Neutrophil (primary cell): ENCODE measurements around the gene PLA2R1.

ENCODE experiments used
- H3K27ac ChIP-seq: fragments of 200-600 bp; sonication (generic); 2 replicates; pipeline ENCODE4 v1.5.1; 2016; ENCODE audit warnings: mild to moderate bottlenecking, moderate library complexity
- H3K27me3 ChIP-seq: fragments of 200-600 bp; sonication (generic); 2 replicates; pipeline ENCODE4 v1.6.0; 2016; ENCODE audit warnings: mild to moderate bottlenecking
- H3K36me3 ChIP-seq: fragments of 200-600 bp; sonication (generic); 2 replicates; pipeline ENCODE4 v1.5.1; 2017
- H3K4me1 ChIP-seq, 2 experiments: fragments of 200-600 bp in 1 of 2; sonication (generic) in 1 of 2; 1 replicate in 1 of 2; 2 replicates in 1 of 2; pipeline versions ENCODE4 v1.5.1 to v1.6.1; 2013 to 2016; ENCODE audit warnings: low read depth in 1 of 2, low read length in 1 of 2, mild to moderate bottlenecking in 1 of 2, moderate library complexity in 1 of 2; ENCODE audit not compliant: control insufficient read depth in 1 of 2, insufficient read depth in 1 of 2
- H3K4me3 ChIP-seq, 2 experiments: fragments of 200-600 bp in 1 of 2; sonication (generic) in 1 of 2; 1 replicate in 1 of 2; 2 replicates in 1 of 2; pipeline ENCODE4 v1.5.1; 2013 to 2016; ENCODE audit warnings: low read depth in 1 of 2, low read length in 1 of 2, mild to moderate bottlenecking in 1 of 2, moderate library complexity in 1 of 2
- H3K9me3 ChIP-seq: fragments of 200-600 bp; sonication (generic); 2 replicates; pipeline ENCODE4 v1.5.1; 2016
- CTCF ChIP-seq: fragments of 200-600 bp; sonication (generic); IDR thresholded peaks from 2 replicates; pipeline ENCODE4 v1.5.1; 2016; ENCODE audit warnings: antibody characterized with exemption

Gene PLA2R1

GRCh38 chr2:160076241-160076640, 13.8 kb upstream of the PLA2R1 start:
- H3K27me3 ChIP-seq, result no peaks in the 10 kb centered on the region
- H3K4me1 ChIP-seq, result peaks cover 7 to 10% of the 10 kb centered on the region in 2 experiments
- H3K27ac ChIP-seq, result no peak overlapping the region
- no peak overlapping the region for H3K4me3 ChIP-seq
- no peak for TF ChIP-seq CTCF
- H3K36me3 ChIP-seq, result no peaks in the 10 kb centered on the region
- H3K9me3 ChIP-seq, result no peaks in the 10 kb centered on the region

GRCh38 chr2:160075171-160075570, 12.8 kb upstream of the PLA2R1 start:
- Histone ChIP-seq H3K27ac (no peak overlapping the region), H3K27me3 (no peaks in the 10 kb centered on the region), H3K36me3 (no peaks in the 10 kb centered on the region), H3K4me3 (no peak overlapping the region), H3K9me3 (no peaks in the 10 kb centered on the region), H3K4me1 (peaks cover 7 to 10% of the 10 kb centered on the region in 2 experiments)
- TF ChIP-seq CTCF, result no peak

- Histone ChIP-seq H3K4me3 (no peak overlapping the region), H3K27me3 (no peaks in the 10 kb centered on the region), H3K9me3 (no peaks in the 10 kb centered on the region), H3K36me3 (no peaks in the 10 kb centered on the region), H3K27ac (no peak overlapping the region), H3K4me1 (peaks cover 7 to 10% of the 10 kb centered on the region in 2 experiments)
- no peak for TF ChIP-seq CTCF
Measured at GRCh38 chr2:160073284-160073888, 11.0 kb upstream of the PLA2R1 start.

GRCh38 chr2:160068906-160069305, 6.5 kb upstream of the PLA2R1 start:
- Histone ChIP-seq H3K9me3 (no peaks in the 10 kb centered on the region), H3K4me1 (no peaks in the 10 kb centered on the region), H3K27ac (no peak overlapping the region), H3K4me3 (no peak overlapping the region), H3K27me3 (peaks cover 3% of the 10 kb centered on the region), H3K36me3 (no peaks in the 10 kb centered on the region)
- TF ChIP-seq CTCF, result no peak

GRCh38 chr2:160064916-160065315, 2.5 kb upstream of the PLA2R1 start:
- no peak overlapping the region for H3K4me3 ChIP-seq
- no peak for TF ChIP-seq CTCF
- H3K27ac ChIP-seq, result no peak overlapping the region
- H3K4me1 ChIP-seq, result peaks cover 6 to 10% of the 10 kb centered on the region in 2 experiments
- no peaks in the 10 kb centered on the region for H3K36me3 ChIP-seq
- H3K27me3 ChIP-seq, result peaks cover 43% of the 10 kb centered on the region
- no peaks in the 10 kb centered on the region for H3K9me3 ChIP-seq
